Measurements from ENCODE around the gene SYNPO2L. TPM values are rescaled to one million over a fixed set of nuclear protein-coding genes. Genes with fewer than 3 reads are reported as not detected.

Gene SYNPO2L
- total and polyA plus RNA-seq, 2 experiments from 2014 or later: not detected

- Histone ChIP-seq H3K27ac (no peak overlapping the region), H3K9me2 (replicated peaks; ENCODE audit: insufficient read depth) (no peaks in the 10 kb centered on the region), H3K36me3 (replicated peaks; ENCODE audit: insufficient read depth, low read depth) (no peaks in the 10 kb centered on the region), H3K79me2 (no peaks in the 10 kb centered on the region), H4K20me1 (ENCODE audit: insufficient read depth, poor library complexity, severe bottlenecking) (no peaks in the 10 kb centered on the region), H3K9me3 (ENCODE audit: low read depth) (no peaks in the 10 kb centered on the region), H3K4me3 (no peak overlapping the region), H2AFZ (no peak overlapping the region), H3K4me1 (ENCODE audit: insufficient read depth) (peaks cover 10% of the 10 kb centered on the region), H3K27me3 (no peaks in the 10 kb centered on the region), H3K4me2 (no peak overlapping the region)
- WGBS (ENCODE audit: low lambda C conversion rate, missing lambda C conversion rate): 63% methylated on average over 1 of the region's 1 CpG
- DNase-seq (ENCODE audit: low spot score): no peak
- no peak for TF ChIP-seq EZH2 (IDR thresholded peaks at IDR 0.05; ENCODE audit: borderline replicate concordance)
- TF ChIP-seq EZH2phosphoT487 (IDR thresholded peaks at IDR 0.05; ENCODE audit: low read depth, severe bottlenecking, unreplicated experiment): no peak
- TF ChIP-seq CTCF (IDR thresholded peaks at IDR 0.05; ENCODE audit: poor library complexity): no peak
These were observed 11.1 kb downstream of the SYNPO2L start for GRCh38 chr10:73644767-73645166.

DNA sequence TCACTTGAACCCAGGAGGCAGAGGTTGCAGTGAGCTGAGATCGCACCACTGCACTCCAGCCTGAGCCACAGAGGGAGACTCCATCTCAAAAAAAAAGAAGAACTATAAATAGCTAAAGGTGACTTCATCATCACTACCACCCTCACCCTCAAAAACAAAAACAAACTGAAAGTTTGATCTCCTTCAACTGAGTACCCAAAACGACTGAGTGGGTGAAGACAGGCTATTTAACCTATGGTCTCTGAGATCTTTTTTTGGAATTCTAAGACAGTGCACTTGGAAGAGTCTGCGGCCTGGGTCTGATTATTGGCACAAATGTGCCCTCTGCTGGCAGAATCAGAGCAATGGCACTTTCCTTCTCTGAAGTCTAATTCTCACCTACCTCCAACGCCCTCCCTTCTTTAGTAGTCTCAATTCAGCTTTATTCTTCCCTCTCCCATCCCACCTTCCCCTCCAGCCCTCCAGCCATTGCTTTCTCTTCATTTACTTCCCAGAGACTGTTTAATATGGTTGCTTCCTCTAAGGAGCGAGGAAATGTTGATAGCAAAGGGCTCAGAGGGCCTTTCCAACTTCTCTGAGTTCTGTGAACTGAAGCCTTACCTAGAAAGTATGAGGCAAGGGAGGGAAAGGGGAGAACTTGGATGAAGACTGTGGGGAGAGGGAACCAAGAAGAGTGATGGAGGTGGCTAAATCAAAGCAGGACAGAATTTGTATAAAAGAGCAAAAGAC is 11.7 kb downstream of the SYNPO2L start:
- no peak overlapping the region for H3K4me2 ChIP-seq
- no peaks in the 10 kb centered on the region for H3K9me3 ChIP-seq (ENCODE audit: low read depth)
- no peak overlapping the region for H3K27ac ChIP-seq
- H3K9me2 ChIP-seq (replicated peaks; ENCODE audit: insufficient read depth): no peaks in the 10 kb centered on the region
- 42% methylated on average over 5 of the region's 5 CpGs for WGBS (ENCODE audit: low lambda C conversion rate, missing lambda C conversion rate)
- no peaks in the 10 kb centered on the region for H3K79me2 ChIP-seq
- DNase-seq (ENCODE audit: low spot score): peak; percentile 82
- H3K27me3 ChIP-seq: no peaks in the 10 kb centered on the region
- H3K36me3 ChIP-seq (replicated peaks; ENCODE audit: insufficient read depth, low read depth): no peaks in the 10 kb centered on the region
- H3K4me1 ChIP-seq (ENCODE audit: insufficient read depth): peaks cover 10% of the 10 kb centered on the region
- no peaks in the 10 kb centered on the region for H4K20me1 ChIP-seq (ENCODE audit: insufficient read depth, poor library complexity, severe bottlenecking)
- no peak overlapping the region for H3K4me3 ChIP-seq
- TF ChIP-seq CTCF (IDR thresholded peaks at IDR 0.05; ENCODE audit: poor library complexity) (peak; percentile 90), EZH2 (IDR thresholded peaks at IDR 0.05; ENCODE audit: borderline replicate concordance) (no peak)
- H2AFZ ChIP-seq: no peak overlapping the region

GRCh38 chr10:73643362-73643761 is 12.5 kb downstream of the SYNPO2L start:
- H3K79me2 ChIP-seq: no peaks in the 10 kb centered on the region
- 94% methylated on average over 2 of the region's 2 CpGs for whole genome bisulfite sequencing (ENCODE audit: low lambda C conversion rate, missing lambda C conversion rate)

GRCh38 chr10:73641328-73642060 is 14.3 kb downstream of the SYNPO2L start, which contains the start of gene MYOZ1:
Gene MYOZ1 (minus strand): TSS chr10:73641474. CDS start chr10:73640017, 1,457 bp downstream.
- Histone ChIP-seq H3K4me1 (ENCODE audit: insufficient read depth) (no peaks in the 10 kb centered on the region), H3K4me3 (no peak within 1 kb of the TSS), H2AFZ (no peak within 1 kb of the TSS), H3K9me2 (replicated peaks; ENCODE audit: insufficient read depth) (no peaks in the 10 kb centered on the region), H3K27me3 (no peaks in the 10 kb centered on the region), H3K79me2 (no peaks in the 10 kb centered on the region), H4K20me1 (ENCODE audit: insufficient read depth, poor library complexity, severe bottlenecking) (no peaks in the 10 kb centered on the region), H3K36me3 (replicated peaks; ENCODE audit: insufficient read depth, low read depth) (no peaks in the 10 kb centered on the region), H3K9me3 (ENCODE audit: low read depth) (no peaks in the 10 kb centered on the region), H3K27ac (no peak within 1 kb of the TSS), H3K4me2 (no peak within 1 kb of the TSS)
- DNase-seq (ENCODE audit: low spot score): no peak
- TF ChIP-seq EZH2phosphoT487 (IDR thresholded peaks at IDR 0.05; ENCODE audit: low read depth, severe bottlenecking, unreplicated experiment): no peak
- no peak for TF ChIP-seq EZH2 (IDR thresholded peaks at IDR 0.05; ENCODE audit: borderline replicate concordance)
- no peak for TF ChIP-seq CTCF (IDR thresholded peaks at IDR 0.05; ENCODE audit: poor library complexity)
- WGBS (ENCODE audit: low lambda C conversion rate, missing lambda C conversion rate): 81% methylated on average over 9 of the region's 9 CpGs

More at GRCh38 chr10:73643362-73643761, 12.5 kb downstream of the SYNPO2L start:
- DNase-seq (ENCODE audit: low spot score): no peak
- Histone ChIP-seq H3K9me2 (replicated peaks; ENCODE audit: insufficient read depth) (no peaks in the 10 kb centered on the region), H2AFZ (no peak overlapping the region), H3K9me3 (ENCODE audit: low read depth) (no peaks in the 10 kb centered on the region), H3K4me1 (ENCODE audit: insufficient read depth) (peaks cover 7% of the 10 kb centered on the region), H3K36me3 (replicated peaks; ENCODE audit: insufficient read depth, low read depth) (no peaks in the 10 kb centered on the region), H3K4me2 (no peak overlapping the region), H3K27ac (no peak overlapping the region), H3K27me3 (no peaks in the 10 kb centered on the region), H3K4me3 (no peak overlapping the region), H4K20me1 (ENCODE audit: insufficient read depth, poor library complexity, severe bottlenecking) (no peaks in the 10 kb centered on the region)
- TF ChIP-seq EZH2phosphoT487 (IDR thresholded peaks at IDR 0.05; ENCODE audit: low read depth, severe bottlenecking, unreplicated experiment): no peak

All from hepatocyte (in vitro differentiated cells).